ENCODE measurements around the gene NET1.

NET1 gene

GRCh38 chr10:5428133-5428532, 15.8 kb downstream of the NET1 start:
- no peak overlapping the region for H3K4me3 ChIP-seq (ENCODE audit: low read length)
- no peak for DNase-seq (ENCODE audit: low read depth)
- TF ChIP-seq, protein P1, sequence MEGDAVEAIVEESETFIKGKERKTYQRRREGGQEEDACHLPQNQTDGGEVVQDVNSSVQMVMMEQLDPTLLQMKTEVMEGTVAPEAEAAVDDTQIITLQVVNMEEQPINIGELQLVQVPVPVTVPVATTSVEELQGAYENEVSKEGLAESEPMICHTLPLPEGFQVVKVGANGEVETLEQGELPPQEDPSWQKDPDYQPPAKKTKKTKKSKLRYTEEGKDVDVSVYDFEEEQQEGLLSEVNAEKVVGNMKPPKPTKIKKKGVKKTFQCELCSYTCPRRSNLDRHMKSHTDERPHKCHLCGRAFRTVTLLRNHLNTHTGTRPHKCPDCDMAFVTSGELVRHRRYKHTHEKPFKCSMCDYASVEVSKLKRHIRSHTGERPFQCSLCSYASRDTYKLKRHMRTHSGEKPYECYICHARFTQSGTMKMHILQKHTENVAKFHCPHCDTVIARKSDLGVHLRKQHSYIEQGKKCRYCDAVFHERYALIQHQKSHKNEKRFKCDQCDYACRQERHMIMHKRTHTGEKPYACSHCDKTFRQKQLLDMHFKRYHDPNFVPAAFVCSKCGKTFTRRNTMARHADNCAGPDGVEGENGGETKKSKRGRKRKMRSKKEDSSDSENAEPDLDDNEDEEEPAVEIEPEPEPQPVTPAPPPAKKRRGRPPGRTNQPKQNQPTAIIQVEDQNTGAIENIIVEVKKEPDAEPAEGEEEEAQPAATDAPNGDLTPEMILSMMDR (IDR thresholded peaks at IDR 0.05; ENCODE audit: insufficient read depth, low read depth, low read length, missing control alignments) = no peak

- TF ChIP-seq, protein P1 (IDR thresholded peaks at IDR 0.05; ENCODE audit: insufficient read depth, low read depth, low read length, missing control alignments) = no peak
- DNase-seq (ENCODE audit: low read depth) = no peak
These were observed 20.8 kb downstream of the NET1 start for GRCh38 chr10:5433182-5433581.

GRCh38 chr10:5434017-5434753, 21.8 kb downstream of the NET1 start:
- DNase-seq (ENCODE audit: low read depth) = peak; percentile 66
- TF ChIP-seq, protein P1 (IDR thresholded peaks at IDR 0.05; ENCODE audit: insufficient read depth, low read depth, low read length, missing control alignments) = peak; percentile 71
- H3K4me3 ChIP-seq (ENCODE audit: low read length) = no peak overlapping the region

More at GRCh38 chr10:5433182-5433581, 20.8 kb downstream of the NET1 start:
- H3K4me3 ChIP-seq (ENCODE audit: low read length) = no peak overlapping the region

DNA sequence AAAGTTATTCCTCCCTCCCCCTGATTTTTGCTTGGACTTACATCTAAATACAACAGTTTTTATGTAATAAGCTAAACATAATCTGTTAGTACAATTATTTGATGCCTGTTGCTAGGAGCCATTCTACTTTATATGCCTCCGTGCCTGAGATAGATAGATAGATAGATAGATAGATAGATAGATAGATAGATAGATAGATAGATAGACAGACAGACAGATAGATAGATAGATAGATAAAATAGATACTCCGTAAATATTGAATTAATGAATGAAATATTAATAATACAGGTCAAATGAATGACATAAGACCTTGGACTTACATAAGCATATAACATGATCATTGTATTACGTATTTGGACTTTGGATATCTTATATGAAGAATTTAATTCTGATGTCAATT, 23.0 kb downstream of the NET1 start:
- TF ChIP-seq, protein P1 (IDR thresholded peaks at IDR 0.05; ENCODE audit: insufficient read depth, low read depth, low read length, missing control alignments) = no peak
- DNase-seq (ENCODE audit: low read depth) = no peak

GRCh38 chr10:5440206-5440605, 27.8 kb downstream of the NET1 start:
- H3K4me3 ChIP-seq (ENCODE audit: low read length) = no peak overlapping the region
- no peak for DNase-seq (ENCODE audit: low read depth)
- TF ChIP-seq, protein P1 (IDR thresholded peaks at IDR 0.05; ENCODE audit: insufficient read depth, low read depth, low read length, missing control alignments) = no peak

More for the DNA sequence above, 23.0 kb downstream of the NET1 start:
- no peak overlapping the region for H3K4me3 ChIP-seq (ENCODE audit: low read length)

DNA sequence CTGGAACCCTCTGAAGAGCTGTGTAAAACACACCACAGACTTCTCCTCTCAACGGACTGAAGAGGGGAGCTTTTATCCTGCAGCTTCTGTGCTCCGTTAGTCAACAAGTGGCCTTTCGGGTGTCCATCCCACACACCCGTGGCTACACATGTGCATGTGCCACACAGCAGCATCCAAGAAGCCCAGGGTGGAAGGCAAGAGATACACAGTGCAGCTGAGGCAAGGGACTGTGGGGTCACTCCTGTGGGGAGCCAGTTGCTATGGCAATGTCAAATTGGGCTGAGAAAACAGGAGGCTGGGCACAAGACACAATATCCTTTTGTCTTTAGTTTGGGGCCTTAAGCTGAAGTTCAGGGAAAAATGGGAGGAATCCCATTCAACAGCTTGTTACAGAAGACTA, 28.7 kb downstream of the NET1 start:
- DNase-seq (ENCODE audit: low read depth) = no peak
- H3K4me3 ChIP-seq (ENCODE audit: low read length) = no peak overlapping the region
- TF ChIP-seq, protein P1 (IDR thresholded peaks at IDR 0.05; ENCODE audit: insufficient read depth, low read depth, low read length, missing control alignments) = no peak
